ENCODE measurements around the gene KIF3A.

The KIF3A gene

DNA sequence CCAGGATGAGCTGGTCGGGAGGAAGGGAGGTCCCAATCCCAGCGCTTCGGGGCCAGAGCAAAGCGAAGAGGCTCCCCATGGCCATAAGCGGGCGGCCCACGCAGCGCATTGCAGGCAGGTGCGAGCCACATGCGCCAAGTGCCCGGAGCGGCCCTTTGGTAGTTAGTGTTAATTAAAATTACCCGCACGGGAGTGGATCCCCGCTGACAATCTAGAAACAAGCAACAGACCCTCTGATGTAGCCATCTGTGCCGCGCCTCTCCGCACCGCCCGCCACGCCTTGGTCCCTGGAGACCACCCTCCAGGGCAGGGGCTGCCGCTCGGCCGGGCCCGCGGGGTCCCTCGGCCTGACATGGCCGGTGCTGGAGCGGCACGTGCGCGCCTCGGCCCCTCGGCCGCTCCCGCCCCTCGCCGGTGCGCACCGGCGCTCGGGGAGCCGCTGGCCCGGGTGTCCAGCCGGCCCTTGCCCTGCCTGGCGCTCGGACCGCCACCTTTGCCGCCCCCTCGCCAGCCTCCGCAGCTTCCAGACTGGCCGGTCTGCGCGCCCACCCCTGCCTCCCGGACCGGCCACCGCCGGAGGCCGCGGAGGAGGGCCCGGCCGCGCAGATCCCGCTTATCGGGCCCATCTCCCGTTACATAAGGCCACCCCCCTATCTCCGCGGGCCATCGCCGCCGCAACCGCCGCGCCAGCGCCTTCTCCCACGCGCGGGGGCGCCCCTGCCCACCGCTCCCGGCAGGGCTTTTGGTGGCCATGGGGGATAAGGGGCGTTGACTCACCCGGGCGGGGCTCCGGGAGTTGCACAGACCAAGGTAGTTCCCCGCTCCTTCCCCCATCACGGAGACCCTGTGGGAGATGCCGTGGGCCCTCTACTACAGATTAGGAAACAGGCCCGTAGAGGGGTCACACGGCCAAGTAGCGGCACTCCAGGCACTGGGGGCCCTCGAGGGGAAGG is 81.2 kb downstream of the KIF3A start:
- Histone ChIP-seq H3K36me3 (ENCODE audit: control insufficient read depth, insufficient read depth, low read length) (no peaks in the 10 kb centered on the region), H3K4me3 (ENCODE audit: low read length) (peak overlapping the region; percentile 54), H3K4me1 (ENCODE audit: control insufficient read depth, insufficient read depth, low read length) (peaks cover 3% of the 10 kb centered on the region), H3K9ac (ENCODE audit: low read length) (no peak overlapping the region), H3K27me3 (ENCODE audit: control insufficient read depth, insufficient read depth, low read length) (peaks cover 6% of the 10 kb centered on the region), H3K27ac (ENCODE audit: low read depth, low read length) (no peak overlapping the region)

DNA sequence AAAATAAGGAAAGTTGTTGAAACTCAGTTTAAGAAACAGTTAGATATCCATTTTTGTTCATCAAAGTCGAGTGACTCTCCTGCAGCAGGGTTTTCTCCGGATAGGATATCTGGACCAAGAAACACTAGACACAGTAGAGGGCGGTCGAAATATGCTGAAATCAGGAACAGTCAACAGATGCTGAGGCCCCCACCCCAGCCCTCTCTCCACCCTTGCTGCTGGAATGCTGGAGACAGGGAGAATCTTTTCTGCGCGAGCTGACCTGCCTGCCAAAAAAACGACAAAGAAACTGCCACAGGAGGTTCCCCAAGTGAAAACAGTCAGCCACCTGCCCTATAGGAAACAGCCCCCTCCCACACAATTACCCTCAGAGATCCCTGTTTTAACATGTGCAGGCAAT is 83.6 kb downstream of the KIF3A start:
- Histone ChIP-seq H3K27me3 (ENCODE audit: control insufficient read depth, insufficient read depth, low read length) (peaks cover 6% of the 10 kb centered on the region), H3K9ac (ENCODE audit: low read length) (no peak overlapping the region), H3K4me1 (ENCODE audit: control insufficient read depth, insufficient read depth, low read length) (peaks cover 3% of the 10 kb centered on the region), H3K27ac (ENCODE audit: low read depth, low read length) (no peak overlapping the region), H3K36me3 (ENCODE audit: control insufficient read depth, insufficient read depth, low read length) (no peaks in the 10 kb centered on the region), H3K4me3 (ENCODE audit: low read length) (no peak overlapping the region)

DNA sequence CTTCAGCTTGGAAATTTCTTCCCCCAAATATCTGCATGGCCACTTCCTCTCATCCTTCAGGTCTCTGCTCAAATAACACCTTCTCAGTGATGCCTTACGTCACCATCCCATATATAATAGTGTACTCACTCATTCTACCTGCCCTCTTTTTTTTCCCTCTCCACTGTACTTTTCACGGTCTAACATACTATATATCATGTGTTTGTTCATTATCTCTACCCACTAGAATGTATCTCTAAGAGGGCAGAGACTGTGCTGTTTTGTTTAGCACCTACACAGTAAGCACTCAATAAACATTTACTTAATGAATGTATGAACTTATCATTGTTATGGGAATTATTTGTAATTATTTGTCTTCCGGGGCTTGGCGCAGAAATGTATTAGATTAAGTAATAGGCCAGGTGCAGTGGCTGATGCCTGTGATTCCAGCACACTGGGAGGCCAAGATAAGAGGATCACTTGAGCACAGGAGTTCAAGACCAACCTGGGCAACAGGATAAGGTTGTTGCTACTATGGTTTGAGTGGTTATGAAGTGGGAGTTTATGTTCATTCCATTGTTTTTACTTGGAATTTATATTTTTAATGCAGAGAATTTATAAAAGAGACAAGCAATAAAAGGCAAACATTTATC is 85.4 kb downstream of the KIF3A start:
- no peak overlapping the region for H3K9ac ChIP-seq (ENCODE audit: low read length)
- no peak overlapping the region for H3K4me3 ChIP-seq (ENCODE audit: low read length)
- peaks cover 6% of the 10 kb centered on the region for H3K27me3 ChIP-seq (ENCODE audit: control insufficient read depth, insufficient read depth, low read length)
- no peak overlapping the region for H3K27ac ChIP-seq (ENCODE audit: low read depth, low read length)
- no peaks in the 10 kb centered on the region for H3K36me3 ChIP-seq (ENCODE audit: control insufficient read depth, insufficient read depth, low read length)
- peaks cover 3% of the 10 kb centered on the region for H3K4me1 ChIP-seq (ENCODE audit: control insufficient read depth, insufficient read depth, low read length)

DNA sequence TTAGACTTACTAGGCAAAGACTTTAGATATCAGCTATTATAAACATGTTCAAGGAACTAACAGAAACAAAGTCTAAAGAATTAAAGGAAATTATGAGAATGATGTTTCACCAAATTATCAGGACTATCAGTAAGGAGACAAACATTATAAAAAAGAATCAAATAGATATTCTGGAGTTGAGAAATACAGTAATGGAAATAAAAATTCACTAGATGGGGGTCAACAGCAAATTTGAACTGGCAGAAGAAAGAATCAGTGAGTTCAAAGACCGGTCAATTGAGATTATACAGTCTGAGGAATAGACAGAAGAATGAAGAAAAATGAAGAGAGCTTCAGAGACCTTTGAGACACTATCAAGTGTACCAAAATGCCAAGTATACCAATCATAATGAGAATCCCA is 89.0 kb downstream of the KIF3A start:
- Histone ChIP-seq H3K27me3 (ENCODE audit: control insufficient read depth, insufficient read depth, low read length) (no peaks in the 10 kb centered on the region), H3K4me3 (ENCODE audit: low read length) (no peak overlapping the region), H3K27ac (ENCODE audit: low read depth, low read length) (no peak overlapping the region), H3K4me1 (ENCODE audit: control insufficient read depth, insufficient read depth, low read length) (no peaks in the 10 kb centered on the region), H3K36me3 (ENCODE audit: control insufficient read depth, insufficient read depth, low read length) (no peaks in the 10 kb centered on the region), H3K9ac (ENCODE audit: low read length) (no peak overlapping the region)

DNA sequence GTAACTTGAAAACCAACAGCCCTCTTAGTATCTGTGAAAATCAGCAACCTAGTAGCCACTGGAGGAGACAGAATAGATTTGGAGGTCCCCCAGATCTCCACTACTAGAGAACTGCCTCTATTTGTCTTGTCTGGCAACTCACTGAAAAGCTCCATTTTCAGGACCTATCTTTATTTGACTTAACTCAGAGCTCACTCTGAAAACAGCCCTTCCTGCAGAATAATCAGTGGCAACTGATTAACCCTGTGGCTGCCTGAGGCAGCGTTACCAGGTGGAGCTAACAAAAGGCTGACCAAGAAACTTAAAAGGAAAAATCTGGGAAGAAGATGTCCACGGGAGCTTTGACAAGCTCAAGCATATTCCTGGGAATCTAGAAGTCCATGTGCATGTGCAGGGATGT is 89.9 kb downstream of the KIF3A start:
- H3K4me1 ChIP-seq (ENCODE audit: control insufficient read depth, insufficient read depth, low read length) = no peaks in the 10 kb centered on the region

DNA sequence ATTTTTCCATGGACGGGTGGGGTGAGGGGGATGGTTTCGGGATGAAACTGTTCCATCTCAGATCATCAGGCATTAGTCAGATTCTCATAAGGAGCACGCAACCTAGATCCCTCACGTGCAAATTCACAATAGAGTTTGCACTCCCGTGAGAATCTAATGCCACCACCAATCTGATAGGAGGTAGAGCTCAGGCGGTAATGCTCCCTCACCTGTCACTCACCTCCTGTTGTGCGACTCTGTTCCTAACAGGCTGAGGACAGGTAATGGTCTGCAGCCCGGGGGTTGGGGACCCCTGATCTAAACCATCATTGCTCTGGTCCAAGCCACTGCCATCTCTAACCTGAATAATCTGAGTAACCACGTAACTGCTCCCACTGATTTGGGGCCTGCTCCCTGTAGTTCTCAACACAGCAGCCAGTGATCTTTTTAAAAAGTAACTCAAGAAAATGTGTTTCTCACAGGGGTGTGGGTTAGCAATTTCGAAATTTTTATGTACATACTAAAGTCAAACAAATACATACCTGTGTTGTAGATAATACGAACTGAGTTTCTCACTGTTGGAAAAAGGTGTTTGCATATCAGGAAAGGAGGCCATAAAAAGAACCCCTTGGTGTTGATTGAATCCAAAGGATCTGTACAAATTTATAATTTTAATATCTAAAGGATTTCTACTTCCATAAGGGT is 90.6 kb downstream of the KIF3A start:
- H3K36me3 ChIP-seq (ENCODE audit: control insufficient read depth, insufficient read depth, low read length) = no peaks in the 10 kb centered on the region

More for the DNA sequence above, 89.9 kb downstream of the KIF3A start:
- H3K27ac ChIP-seq (ENCODE audit: low read depth, low read length) = no peak overlapping the region
- no peaks in the 10 kb centered on the region for H3K36me3 ChIP-seq (ENCODE audit: control insufficient read depth, insufficient read depth, low read length)
- H3K9ac ChIP-seq (ENCODE audit: low read length) = no peak overlapping the region
- no peak overlapping the region for H3K4me3 ChIP-seq (ENCODE audit: low read length)
- H3K27me3 ChIP-seq (ENCODE audit: control insufficient read depth, insufficient read depth, low read length) = no peaks in the 10 kb centered on the region

DNA sequence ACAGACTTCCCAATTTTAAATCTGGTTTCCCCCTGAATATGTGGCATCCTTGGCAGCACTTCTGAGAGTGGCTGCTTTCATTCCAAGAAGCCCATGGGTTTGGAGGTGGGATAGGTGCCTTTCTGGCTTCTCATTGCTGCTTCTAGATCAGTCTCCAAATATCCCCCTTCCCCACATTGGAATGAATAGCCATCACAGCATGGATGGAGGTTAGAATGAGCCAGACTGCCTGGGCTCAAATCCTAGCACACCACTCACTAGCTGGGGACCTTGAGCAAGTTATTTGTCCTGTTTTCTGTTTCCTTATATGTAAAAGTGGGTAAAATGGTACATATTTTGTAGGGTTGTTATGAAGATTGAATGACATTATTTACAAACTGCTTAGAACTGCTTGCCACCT is 93.2 kb downstream of the KIF3A start:
- H3K27ac ChIP-seq (ENCODE audit: low read depth, low read length) = no peak overlapping the region
- no peaks in the 10 kb centered on the region for H3K27me3 ChIP-seq (ENCODE audit: control insufficient read depth, insufficient read depth, low read length)
- no peak overlapping the region for H3K4me3 ChIP-seq (ENCODE audit: low read length)
- peaks cover 5% of the 10 kb centered on the region for H3K36me3 ChIP-seq (ENCODE audit: control insufficient read depth, insufficient read depth, low read length)
- H3K9ac ChIP-seq (ENCODE audit: low read length) = no peak overlapping the region
- no peaks in the 10 kb centered on the region for H3K4me1 ChIP-seq (ENCODE audit: control insufficient read depth, insufficient read depth, low read length)

More for the DNA sequence above, 90.6 kb downstream of the KIF3A start:
- Histone ChIP-seq H3K27ac (ENCODE audit: low read depth, low read length) (no peak overlapping the region), H3K4me3 (ENCODE audit: low read length) (no peak overlapping the region), H3K4me1 (ENCODE audit: control insufficient read depth, insufficient read depth, low read length) (no peaks in the 10 kb centered on the region), H3K27me3 (ENCODE audit: control insufficient read depth, insufficient read depth, low read length) (no peaks in the 10 kb centered on the region), H3K9ac (ENCODE audit: low read length) (no peak overlapping the region)

Data from rectal smooth muscle tissue (tissue), 1 donor.